HepG2 (cell line): ENCODE measurements around the gene PLB1. TPM values are rescaled to one million over a fixed set of nuclear protein-coding genes. Genes with fewer than 3 reads are reported as not detected.

Experiments used
- ARNT2 ChIP-seq: sonication (generic); formaldehyde crosslinking; IDR thresholded peaks from 2 replicates; pipeline ENCODE4 v1.8.0; 2022; ENCODE audit warnings: mild to moderate bottlenecking, low read depth, missing genetic modification reagents, moderate library complexity
- CCAR2 ChIP-seq: fragments of 200-400 bp; formaldehyde crosslinking; optimal IDR thresholded peaks from 2 replicates; pipeline ENCODE3; 2018; ENCODE audit warnings: low read depth, mild to moderate bottlenecking, low read length, moderate library complexity
- DZIP1 ChIP-seq: sonication (generic); formaldehyde crosslinking; IDR thresholded peaks from 2 replicates; pipeline ENCODE4 v1.5.0; 2020; ENCODE audit warnings: mild to moderate bottlenecking, missing genetic modification reagents
- ERF ChIP-seq: IDR thresholded peaks from 2 replicates; pipeline ENCODE4 v1.6.1; 2018; ENCODE audit warnings: missing biosample characterization, missing genetic modification reagents
- NCOA5 ChIP-seq: sonication (generic); formaldehyde crosslinking; IDR thresholded peaks from 2 replicates; pipeline ENCODE4 v1.4.0; 2020; ENCODE audit warnings: missing genetic modification reagents
- NFKBIZ ChIP-seq: IDR thresholded peaks from 2 replicates; pipeline ENCODE4 v1.6.1; 2018; ENCODE audit warnings: missing genetic modification reagents, missing compliant biosample characterization
- NFYC ChIP-seq: IDR thresholded peaks from 2 replicates; pipeline ENCODE4 v1.6.1; 2016; ENCODE audit warnings: missing genetic modification reagents, missing compliant biosample characterization
- SCMH1 ChIP-seq: sonication (generic); formaldehyde crosslinking; IDR thresholded peaks from 2 replicates; pipeline ENCODE4 v1.9.0; 2021; ENCODE audit warnings: missing genetic modification reagents, mild to moderate bottlenecking, borderline replicate concordance
- SOX13 ChIP-seq, 3 experiments: fragments of 450-650 bp in 1 of 3; sonication (generic) in 1 of 3; formaldehyde crosslinking in 1 of 3; IDR thresholded peaks in 2 of 3; conservative IDR thresholded peaks in 1 of 3; 2 replicates each; pipeline versions ENCODE4 v1.5.0 to v1.6.1; 2016 to 2020; ENCODE audit warnings: antibody characterized with exemption in 1 of 3, mild to moderate bottlenecking in 1 of 3, missing compliant biosample characterization in 1 of 3, missing genetic modification reagents in 1 of 3, moderate library complexity in 1 of 3
- SPEN ChIP-seq: sonication (generic); formaldehyde crosslinking; IDR thresholded peaks from 2 replicates; pipeline ENCODE4 v1.5.1; 2020; ENCODE audit warnings: low read depth, mild to moderate bottlenecking, missing genetic modification reagents
- THAP8 ChIP-seq: sonication (generic); formaldehyde crosslinking; IDR thresholded peaks from 2 replicates; pipeline ENCODE4 v1.5.1; 2020; ENCODE audit warnings: missing genetic modification reagents, mild to moderate bottlenecking, borderline replicate concordance
- ZBTB10 ChIP-seq: sonication (generic); formaldehyde crosslinking; IDR thresholded peaks from 2 replicates; pipeline ENCODE4 v1.4.0; 2020; ENCODE audit warnings: missing genetic modification reagents, borderline replicate concordance
- ZNF205 ChIP-seq: IDR thresholded peaks from 2 replicates; pipeline ENCODE4 v1.6.1; 2018; ENCODE audit warnings: missing biosample characterization, missing genetic modification reagents
- ZNF446 ChIP-seq: sonication (generic); formaldehyde crosslinking; IDR thresholded peaks from 2 replicates; pipeline ENCODE4 v1.5.0; 2020; ENCODE audit warnings: mild to moderate bottlenecking, missing genetic modification reagents
- ZNF775 ChIP-seq: sonication (generic); formaldehyde crosslinking; IDR thresholded peaks from 2 replicates; pipeline ENCODE4 v1.4.0; 2020; ENCODE audit warnings: missing genetic modification reagents, mild to moderate bottlenecking, moderate library complexity, borderline replicate concordance
- polyA plus RNA-seq, 8 experiments: library from polyadenylated mRNA; depleted of rRNA in 3 of 8; stranded (reverse) in 7 of 8; unstranded in 1 of 8; fragments of >200 nt; fragmentation: Illumina TruSeq in 4 of 8; extraction: Trizol in 4 of 8; gene quantifications; 2 replicates each; pipeline versions ENCODE4 v1.2.1 to v1.2.3, GENCODE V29; 2011 to 2016; ENCODE audit warnings: low read depth in 4 of 8, missing spikeins in 1 of 8, mixed read lengths in 1 of 8; ENCODE audit not compliant: insufficient read depth in 1 of 8
- total RNA-seq, 5 experiments: library from RNA; depleted of rRNA; stranded (reverse); fragments of >200 nt; fragmentation: Illumina TruSeq; extraction: Trizol; gene quantifications; 2 replicates each; pipeline ENCODE4 v1.2.3, GENCODE V29; 2016; ENCODE audit warnings: low read depth in 1 of 5
- TF ChIP-seq, protein P1 (sequence below): IDR thresholded peaks from 2 replicates; pipeline ENCODE4 v1.6.1; 2016; ENCODE audit warnings: missing compliant biosample characterization, missing genetic modification reagents, borderline replicate concordance
- TF ChIP-seq, protein P2 (sequence below): sonication (generic); formaldehyde crosslinking; IDR thresholded peaks from 2 replicates; pipeline ENCODE4 v1.4.0; 2020; ENCODE audit warnings: low read depth, mild to moderate bottlenecking, missing genetic modification reagents

The PLB1 gene
- total and polyA plus RNA-seq, 2 of the 13 experiments (the other 11 are each of a cell fraction or from before 2014, with no cell fraction given) = 0.20 to 1.8 TPM

- TF ChIP-seq THAP8 (CRISPR knock-in tag) (no peak), ARNT2 (CRISPR knock-in tag) (no peak), NCOA5 (CRISPR knock-in tag) (no peak), ZBTB10 (CRISPR knock-in tag) (no peak), NFYC (CRISPR knock-in tag) (no peak), ZNF446 (no peak), CCAR2 (no peak), ZNF775 (CRISPR knock-in tag) (no peak), DZIP1 (CRISPR knock-in tag) (no peak), SCMH1 (CRISPR knock-in tag) (no peak), NFKBIZ (CRISPR knock-in tag) (no peak), SPEN (CRISPR knock-in tag) (no peak), ERF (0 out of 2 replicates have a peak, but pooled peaks have one; percentile 22), ZNF205 (CRISPR knock-in tag) (no peak), SOX13 (IDR thresholded peaks at IDR 0.05) (no peak), SOX13 (CRISPR knock-in tag; conservative IDR thresholded peaks at IDR 0.05 in 1 of 2, IDR thresholded peaks at IDR 0.05 in 1 of 2) (0 out of 4 replicates have a peak, but pooled peaks of 1 of the 2 experiments have one; percentile 7)
- TF ChIP-seq, protein P1, sequence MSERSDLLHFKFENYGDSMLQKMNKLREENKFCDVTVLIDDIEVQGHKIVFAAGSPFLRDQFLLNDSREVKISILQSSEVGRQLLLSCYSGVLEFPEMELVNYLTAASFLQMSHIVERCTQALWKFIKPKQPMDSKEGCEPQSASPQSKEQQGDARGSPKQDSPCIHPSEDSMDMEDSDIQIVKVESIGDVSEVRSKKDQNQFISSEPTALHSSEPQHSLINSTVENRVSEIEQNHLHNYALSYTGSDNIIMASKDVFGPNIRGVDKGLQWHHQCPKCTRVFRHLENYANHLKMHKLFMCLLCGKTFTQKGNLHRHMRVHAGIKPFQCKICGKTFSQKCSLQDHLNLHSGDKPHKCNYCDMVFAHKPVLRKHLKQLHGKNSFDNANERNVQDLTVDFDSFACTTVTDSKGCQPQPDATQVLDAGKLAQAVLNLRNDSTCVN = 0 out of 2 replicates have a peak, but pooled peaks have one; percentile 62
- TF ChIP-seq, protein P2, sequence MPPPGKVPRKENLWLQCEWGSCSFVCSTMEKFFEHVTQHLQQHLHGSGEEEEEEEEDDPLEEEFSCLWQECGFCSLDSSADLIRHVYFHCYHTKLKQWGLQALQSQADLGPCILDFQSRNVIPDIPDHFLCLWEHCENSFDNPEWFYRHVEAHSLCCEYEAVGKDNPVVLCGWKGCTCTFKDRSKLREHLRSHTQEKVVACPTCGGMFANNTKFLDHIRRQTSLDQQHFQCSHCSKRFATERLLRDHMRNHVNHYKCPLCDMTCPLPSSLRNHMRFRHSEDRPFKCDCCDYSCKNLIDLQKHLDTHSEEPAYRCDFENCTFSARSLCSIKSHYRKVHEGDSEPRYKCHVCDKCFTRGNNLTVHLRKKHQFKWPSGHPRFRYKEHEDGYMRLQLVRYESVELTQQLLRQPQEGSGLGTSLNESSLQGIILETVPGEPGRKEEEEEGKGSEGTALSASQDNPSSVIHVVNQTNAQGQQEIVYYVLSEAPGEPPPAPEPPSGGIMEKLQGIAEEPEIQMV (CRISPR knock-in tag) = no peak
Measured at GRCh38 chr2:28594332-28595108, 98.7 kb downstream of the PLB1 start (continued).
